NT2/D1 (cell line): Measurements from ENCODE around the gene TRIM46.

Experiments
- YY1 ChIP-seq: IDR thresholded peaks from 2 replicates; pipeline ENCODE4 v1.6.1; 2011; ENCODE audit not compliant: insufficient read length, insufficient read depth
- ZNF274 ChIP-seq: IDR thresholded peaks from 2 replicates; pipeline ENCODE4 v1.6.1; 2011; ENCODE audit warnings: mild to moderate bottlenecking, low read depth, low read length

DNA sequence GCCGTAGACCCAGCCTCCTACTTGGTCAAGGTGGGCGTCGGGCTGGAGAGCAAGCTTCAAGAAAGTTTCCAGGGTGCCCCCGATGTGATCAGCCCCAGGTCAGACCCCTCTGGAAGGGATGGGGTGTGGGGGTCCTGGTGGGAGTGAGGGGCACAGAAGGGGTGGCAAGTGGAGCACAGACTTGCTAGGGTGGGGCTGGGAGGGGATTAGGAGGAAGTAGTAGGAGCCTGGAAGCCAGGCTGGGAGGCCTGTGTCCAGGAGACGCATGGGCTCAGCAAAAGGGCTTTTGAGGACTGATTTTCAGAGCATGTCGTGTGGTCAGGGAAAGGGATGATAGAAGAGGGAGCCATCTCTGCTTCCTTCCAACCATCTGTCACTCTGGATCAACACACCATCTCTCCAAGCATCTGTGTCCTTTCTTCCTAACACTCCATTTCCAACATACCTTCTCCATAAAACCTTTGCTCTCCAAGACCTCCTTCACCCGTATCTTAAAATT is 8.5 kb downstream of the TRIM46 start:
- TF ChIP-seq ZNF274 = no peak
- TF ChIP-seq YY1 = no peak
